ENCODE measurements around the gene DYNC1H1.

The DYNC1H1 gene

DNA sequence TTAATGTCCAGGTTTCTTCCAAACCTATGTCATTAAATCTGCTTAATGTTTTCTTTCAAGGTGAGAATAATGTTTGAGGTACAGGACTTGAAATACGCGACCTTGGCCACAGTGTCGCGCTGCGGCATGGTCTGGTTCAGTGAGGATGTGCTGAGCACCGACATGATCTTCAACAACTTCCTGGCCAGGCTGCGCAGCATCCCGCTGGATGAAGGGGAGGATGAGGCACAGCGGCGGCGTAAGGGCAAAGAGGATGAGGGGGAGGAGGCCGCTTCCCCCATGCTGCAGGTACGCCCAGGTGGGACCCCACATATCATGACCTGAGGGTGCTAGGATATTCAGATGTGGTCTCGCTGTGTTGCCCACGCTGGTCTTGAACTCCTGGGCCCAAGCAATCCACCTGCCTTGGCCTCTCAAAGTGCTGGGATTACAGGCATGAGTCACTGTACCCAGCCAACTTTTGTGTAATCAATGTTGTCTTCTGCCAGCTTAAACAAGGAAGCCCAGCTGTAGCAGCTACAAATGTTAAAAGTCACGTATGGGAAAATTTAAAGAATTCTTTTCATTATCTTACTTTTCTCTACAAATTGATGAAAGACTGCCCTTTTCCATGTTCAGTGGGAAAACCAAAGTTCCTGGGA is 50.8 kb downstream of the DYNC1H1 start:
- H3K36me3 ChIP-seq (ENCODE audit: control insufficient read depth, insufficient read depth, low read length) = peaks cover 50% of the 10 kb centered on the region
- TF ChIP-seq, protein P1, sequence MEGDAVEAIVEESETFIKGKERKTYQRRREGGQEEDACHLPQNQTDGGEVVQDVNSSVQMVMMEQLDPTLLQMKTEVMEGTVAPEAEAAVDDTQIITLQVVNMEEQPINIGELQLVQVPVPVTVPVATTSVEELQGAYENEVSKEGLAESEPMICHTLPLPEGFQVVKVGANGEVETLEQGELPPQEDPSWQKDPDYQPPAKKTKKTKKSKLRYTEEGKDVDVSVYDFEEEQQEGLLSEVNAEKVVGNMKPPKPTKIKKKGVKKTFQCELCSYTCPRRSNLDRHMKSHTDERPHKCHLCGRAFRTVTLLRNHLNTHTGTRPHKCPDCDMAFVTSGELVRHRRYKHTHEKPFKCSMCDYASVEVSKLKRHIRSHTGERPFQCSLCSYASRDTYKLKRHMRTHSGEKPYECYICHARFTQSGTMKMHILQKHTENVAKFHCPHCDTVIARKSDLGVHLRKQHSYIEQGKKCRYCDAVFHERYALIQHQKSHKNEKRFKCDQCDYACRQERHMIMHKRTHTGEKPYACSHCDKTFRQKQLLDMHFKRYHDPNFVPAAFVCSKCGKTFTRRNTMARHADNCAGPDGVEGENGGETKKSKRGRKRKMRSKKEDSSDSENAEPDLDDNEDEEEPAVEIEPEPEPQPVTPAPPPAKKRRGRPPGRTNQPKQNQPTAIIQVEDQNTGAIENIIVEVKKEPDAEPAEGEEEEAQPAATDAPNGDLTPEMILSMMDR (IDR thresholded peaks at IDR 0.05; ENCODE audit: insufficient read depth, low read length, poor library complexity, severe bottlenecking) = no peak
- H3K27me3 ChIP-seq (replicated peaks; ENCODE audit: control insufficient read depth, insufficient read depth, low read length) = no peaks in the 10 kb centered on the region
- no peak for DNase-seq (ENCODE audit: extremely low read depth, insufficient read length)
- H3K4me3 ChIP-seq (replicated peaks; ENCODE audit: low read depth, low read length) = no peak overlapping the region

DNA sequence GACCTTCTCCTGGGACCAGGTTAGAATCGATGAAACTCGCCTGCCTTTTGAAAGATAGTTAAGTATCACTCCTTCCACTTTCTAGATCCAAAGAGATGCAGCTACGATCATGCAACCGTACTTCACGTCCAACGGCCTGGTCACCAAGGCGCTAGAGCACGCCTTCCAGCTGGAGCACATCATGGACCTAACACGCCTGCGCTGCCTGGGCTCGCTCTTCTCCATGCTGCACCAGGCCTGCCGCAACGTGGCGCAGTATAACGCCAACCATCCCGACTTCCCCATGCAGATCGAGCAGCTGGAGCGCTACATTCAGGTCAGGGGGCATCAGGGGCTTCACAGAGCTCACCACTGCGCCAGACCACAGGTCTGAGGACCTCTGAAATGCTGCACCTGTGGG is 51.4 kb downstream of the DYNC1H1 start:
- no peaks in the 10 kb centered on the region for H3K27me3 ChIP-seq (replicated peaks; ENCODE audit: control insufficient read depth, insufficient read depth, low read length)

DNA sequence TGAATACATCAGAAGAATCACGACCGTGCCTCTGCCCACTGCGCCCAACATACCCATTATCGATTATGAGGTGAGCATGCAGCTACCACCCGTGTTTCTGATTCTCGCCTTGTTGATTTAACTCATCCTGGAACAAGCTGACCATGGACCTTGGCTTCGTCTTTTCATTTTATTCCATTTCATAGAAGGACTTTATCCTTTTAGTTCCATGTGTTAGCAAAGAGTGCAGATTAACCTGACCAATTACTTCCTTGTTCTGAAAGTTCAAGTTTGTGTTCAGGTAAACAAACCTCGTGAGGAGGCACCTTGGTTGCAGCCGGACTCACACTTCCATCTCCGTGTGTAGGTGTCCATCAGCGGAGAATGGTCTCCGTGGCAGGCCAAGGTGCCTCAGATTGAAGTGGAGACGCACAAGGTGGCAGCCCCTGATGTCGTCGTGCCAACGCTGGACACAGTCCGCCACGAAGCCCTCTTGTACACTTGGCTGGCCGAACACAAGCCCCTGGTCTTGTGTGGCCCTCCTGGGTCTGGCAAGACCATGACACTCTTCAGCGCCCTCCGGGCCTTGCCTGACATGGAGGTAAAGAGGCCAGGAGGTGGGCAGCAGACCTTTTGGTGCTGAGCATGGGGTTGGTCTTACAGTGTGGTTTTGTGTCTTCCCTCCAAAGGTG is 52.2 kb downstream of the DYNC1H1 start:
- Histone ChIP-seq H3K27me3 (replicated peaks; ENCODE audit: control insufficient read depth, insufficient read depth, low read length) (no peaks in the 10 kb centered on the region), H3K36me3 (ENCODE audit: control insufficient read depth, insufficient read depth, low read length) (peaks cover 44% of the 10 kb centered on the region), H3K4me3 (replicated peaks; ENCODE audit: low read depth, low read length) (no peak overlapping the region)
- TF ChIP-seq, protein P1 (IDR thresholded peaks at IDR 0.05; ENCODE audit: insufficient read depth, low read length, poor library complexity, severe bottlenecking) = no peak
- DNase-seq (ENCODE audit: extremely low read depth, insufficient read length) = no peak

More for the DNA sequence above, 51.4 kb downstream of the DYNC1H1 start:
- Histone ChIP-seq H3K4me3 (replicated peaks; ENCODE audit: low read depth, low read length) (no peak overlapping the region), H3K36me3 (ENCODE audit: control insufficient read depth, insufficient read depth, low read length) (peaks cover 45% of the 10 kb centered on the region)
- DNase-seq (ENCODE audit: extremely low read depth, insufficient read length) = no peak
- TF ChIP-seq, protein P1 (IDR thresholded peaks at IDR 0.05; ENCODE audit: insufficient read depth, low read length, poor library complexity, severe bottlenecking) = no peak

DNA sequence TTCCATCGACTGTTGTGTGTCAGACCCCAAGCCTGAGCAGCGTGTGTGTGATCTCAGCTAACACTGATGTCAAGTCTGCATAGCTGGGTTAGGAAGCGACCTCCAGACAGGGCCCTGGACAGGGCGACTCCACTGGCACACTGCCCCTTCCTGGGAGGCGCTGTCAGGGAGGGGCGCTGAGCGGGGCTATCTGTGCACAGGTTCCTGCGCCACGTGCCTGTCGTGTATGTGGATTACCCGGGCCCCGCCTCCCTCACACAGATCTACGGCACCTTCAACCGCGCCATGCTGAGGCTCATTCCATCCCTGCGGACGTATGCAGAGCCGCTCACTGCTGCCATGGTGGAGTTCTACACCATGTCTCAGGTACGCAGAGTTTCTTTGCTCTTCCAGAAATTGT is 53.9 kb downstream of the DYNC1H1 start:
- H3K36me3 ChIP-seq (ENCODE audit: control insufficient read depth, insufficient read depth, low read length) = peaks cover 40% of the 10 kb centered on the region
- H3K27me3 ChIP-seq (replicated peaks; ENCODE audit: control insufficient read depth, insufficient read depth, low read length) = no peaks in the 10 kb centered on the region
- TF ChIP-seq, protein P1 (IDR thresholded peaks at IDR 0.05; ENCODE audit: insufficient read depth, low read length, poor library complexity, severe bottlenecking) = no peak
- H3K4me3 ChIP-seq (replicated peaks; ENCODE audit: low read depth, low read length) = no peak overlapping the region
- DNase-seq (ENCODE audit: extremely low read depth, insufficient read length) = no peak

DNA sequence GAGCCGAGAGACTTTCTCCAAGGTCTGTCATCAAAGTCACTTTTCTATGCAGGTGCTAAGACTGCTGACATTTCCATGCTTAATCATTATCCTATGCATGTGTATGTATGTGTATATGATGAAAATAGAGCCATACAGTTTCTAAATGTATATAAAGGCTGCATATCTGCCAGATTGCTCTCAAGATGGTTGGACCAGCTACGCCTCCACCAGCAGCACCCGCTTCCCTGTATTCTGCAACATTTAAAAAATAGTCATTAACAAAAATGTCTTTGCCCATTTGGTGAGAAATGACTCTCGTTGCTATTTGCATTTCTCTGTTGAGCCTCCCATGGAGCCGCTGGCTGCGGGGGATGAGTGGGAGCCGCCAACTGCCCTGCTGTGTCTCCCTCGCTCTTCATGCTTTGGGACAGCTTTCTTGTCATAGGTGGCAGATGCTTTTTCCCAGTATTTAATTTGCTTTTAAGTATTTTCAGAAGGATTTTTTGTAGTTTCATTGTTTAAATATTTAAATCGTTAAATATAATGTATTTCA is 54.7 kb downstream of the DYNC1H1 start:
- H3K4me3 ChIP-seq (replicated peaks; ENCODE audit: low read depth, low read length) = no peak overlapping the region
- DNase-seq (ENCODE audit: extremely low read depth, insufficient read length) = no peak
- no peaks in the 10 kb centered on the region for H3K27me3 ChIP-seq (replicated peaks; ENCODE audit: control insufficient read depth, insufficient read depth, low read length)
- TF ChIP-seq, protein P1 (IDR thresholded peaks at IDR 0.05; ENCODE audit: insufficient read depth, low read length, poor library complexity, severe bottlenecking) = no peak
- peaks cover 36% of the 10 kb centered on the region for H3K36me3 ChIP-seq (ENCODE audit: control insufficient read depth, insufficient read depth, low read length)

Measured in GM06990 (cell line).